ENCODE results near the gene PTPRA.
"Not testable (repeated sequence)": the region's sequence is repeated elsewhere in the genome, so short reads cannot be mapped to it uniquely, and the experiment has no call there.

Gene PTPRA, protein sequence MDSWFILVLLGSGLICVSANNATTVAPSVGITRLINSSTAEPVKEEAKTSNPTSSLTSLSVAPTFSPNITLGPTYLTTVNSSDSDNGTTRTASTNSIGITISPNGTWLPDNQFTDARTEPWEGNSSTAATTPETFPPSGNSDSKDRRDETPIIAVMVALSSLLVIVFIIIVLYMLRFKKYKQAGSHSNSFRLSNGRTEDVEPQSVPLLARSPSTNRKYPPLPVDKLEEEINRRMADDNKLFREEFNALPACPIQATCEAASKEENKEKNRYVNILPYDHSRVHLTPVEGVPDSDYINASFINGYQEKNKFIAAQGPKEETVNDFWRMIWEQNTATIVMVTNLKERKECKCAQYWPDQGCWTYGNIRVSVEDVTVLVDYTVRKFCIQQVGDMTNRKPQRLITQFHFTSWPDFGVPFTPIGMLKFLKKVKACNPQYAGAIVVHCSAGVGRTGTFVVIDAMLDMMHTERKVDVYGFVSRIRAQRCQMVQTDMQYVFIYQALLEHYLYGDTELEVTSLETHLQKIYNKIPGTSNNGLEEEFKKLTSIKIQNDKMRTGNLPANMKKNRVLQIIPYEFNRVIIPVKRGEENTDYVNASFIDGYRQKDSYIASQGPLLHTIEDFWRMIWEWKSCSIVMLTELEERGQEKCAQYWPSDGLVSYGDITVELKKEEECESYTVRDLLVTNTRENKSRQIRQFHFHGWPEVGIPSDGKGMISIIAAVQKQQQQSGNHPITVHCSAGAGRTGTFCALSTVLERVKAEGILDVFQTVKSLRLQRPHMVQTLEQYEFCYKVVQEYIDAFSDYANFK

DNA sequence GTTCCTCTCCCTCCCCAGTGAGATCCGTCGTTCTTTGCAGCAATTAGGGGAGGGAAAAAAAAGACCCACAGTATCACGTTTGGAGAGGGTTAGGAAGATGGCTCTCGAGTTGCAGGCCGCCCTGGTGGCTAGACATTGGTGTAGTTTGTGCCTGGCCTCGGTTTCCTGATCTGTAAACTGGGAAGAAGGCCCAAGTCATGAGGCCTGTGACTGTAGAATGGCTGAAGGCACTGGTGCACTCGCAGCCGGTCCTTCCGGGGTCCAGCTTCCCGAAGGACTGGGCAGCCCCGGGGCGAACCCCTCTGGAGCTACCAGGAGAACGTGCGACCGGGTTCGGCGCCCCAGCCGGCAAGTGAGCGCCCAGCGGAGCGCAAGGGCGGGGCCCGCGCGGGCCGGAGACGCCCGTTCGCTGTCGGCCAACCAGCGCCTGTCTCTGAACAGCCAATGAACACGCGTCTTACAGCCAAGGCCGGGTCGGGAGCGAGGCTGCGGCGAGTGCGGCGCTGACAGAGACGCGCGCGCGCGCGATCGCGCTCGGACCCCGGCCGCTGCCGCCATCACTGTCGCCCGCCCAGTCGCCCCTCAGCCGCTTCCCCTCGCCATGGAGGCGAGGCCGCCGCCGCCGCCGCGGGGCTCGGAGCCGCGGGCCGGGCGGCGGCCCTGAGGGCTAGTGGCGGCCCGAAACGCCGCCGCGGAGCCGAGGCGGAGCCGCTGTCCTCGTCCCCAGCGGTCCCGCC, at the start of gene PTPRA:
Gene PTPRA (plus strand): TSS at position 472 of the 737 bp plus-strand sequence. CDS start 90,797 bp downstream, outside the sequence.
- DNase-seq, result peak; percentile 95

DNA sequence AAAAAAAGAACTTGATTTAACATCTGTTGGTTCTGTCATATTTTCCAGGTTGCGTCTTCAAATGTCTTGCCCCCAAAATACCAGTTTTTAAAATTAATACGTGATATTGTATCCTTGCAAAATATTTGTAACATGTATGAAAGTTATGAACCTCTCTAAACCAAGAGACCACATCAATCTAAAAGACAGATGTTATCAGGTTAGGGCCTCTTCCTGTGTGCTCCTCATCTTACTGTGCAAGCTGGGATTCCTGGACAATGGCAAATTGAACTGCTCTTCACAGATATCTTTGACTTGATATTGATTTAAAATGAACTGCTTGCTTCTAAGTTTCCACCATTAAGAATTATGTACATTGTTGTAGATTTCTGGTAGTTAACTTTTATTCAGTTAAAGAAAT, 47.5 kb upstream of the PTPRA start:
- DNase-seq, result no peak

DNA sequence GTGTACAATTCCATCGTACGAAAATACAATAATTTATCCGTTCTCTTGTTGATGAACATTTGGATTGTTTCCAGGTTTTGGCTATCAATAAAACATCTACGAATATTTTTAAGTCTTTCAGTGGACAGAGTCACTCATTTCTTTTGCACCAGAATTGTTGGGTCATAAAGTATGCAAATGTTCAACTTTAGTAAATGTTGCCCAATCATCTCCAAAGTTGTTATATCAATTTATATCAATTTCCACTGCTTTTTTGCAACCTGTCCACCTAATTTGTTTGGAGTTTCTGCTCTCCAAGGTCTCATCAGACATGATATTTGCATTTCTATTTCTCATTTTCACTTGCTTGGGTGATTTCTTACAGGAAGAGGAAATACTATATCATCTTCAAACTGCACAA, 46.6 kb upstream of the PTPRA start:
- no peak for DNase-seq

DNA sequence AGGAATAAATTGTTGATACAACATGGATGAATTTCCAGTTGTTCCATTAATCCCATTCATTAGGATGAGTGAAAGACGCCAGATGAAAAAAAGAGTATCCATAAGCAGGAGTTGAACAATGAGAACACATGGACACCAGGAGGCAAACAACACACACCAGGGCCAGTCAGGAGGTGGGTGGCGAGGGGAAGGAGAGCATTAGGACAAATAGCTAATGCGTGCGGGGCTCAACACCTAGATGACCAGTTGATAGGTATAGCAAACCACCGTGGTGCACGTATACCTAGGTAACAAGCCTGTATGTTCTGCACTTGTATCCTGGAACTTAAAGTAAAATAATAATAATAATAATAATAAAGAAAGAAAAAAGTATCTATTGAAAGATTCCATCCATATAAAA, 43.9 kb upstream of the PTPRA start:
- no peak for DNase-seq

DNA sequence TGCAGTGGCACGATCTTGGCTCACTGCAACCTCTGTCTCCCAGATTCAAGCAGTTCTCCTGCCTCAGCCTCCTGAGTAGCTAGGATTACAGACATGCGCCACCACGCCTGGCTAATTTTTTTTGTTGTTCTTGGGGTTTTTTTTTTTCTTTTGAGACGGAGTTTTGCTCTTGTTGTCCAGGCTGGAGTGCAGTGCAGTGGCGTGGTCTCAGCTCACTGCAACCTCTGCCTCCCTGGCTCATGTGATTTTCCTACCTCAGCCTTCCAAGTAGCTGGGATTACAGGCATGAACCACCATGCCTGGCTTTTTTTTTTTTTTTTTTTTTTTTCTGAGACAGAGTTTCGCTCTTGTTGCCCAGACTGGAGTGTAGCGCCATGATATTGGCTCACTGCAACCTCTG, 42.1 kb upstream of the PTPRA start:
- not testable (repeated sequence) for DNase-seq

DNA sequence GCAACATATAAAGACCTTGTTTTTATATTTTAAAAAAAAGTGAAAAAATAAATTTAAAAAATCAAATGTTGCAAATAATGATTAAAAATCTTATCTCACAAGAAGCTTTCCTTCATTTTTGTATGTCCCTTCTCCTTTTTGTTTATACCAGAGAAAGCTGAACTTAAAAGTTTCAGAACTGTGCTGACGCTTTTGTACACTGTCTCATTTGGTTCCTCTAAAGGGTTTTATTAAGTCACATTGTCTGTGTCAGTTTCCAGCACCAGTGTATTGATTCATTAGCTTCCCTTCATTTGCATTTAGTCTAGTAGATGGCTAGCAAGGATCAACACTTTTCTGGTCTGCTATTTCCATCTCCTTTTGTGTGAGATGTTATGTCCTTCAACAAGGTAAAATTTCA, 39.5 kb upstream of the PTPRA start:
- no peak for DNase-seq

DNA sequence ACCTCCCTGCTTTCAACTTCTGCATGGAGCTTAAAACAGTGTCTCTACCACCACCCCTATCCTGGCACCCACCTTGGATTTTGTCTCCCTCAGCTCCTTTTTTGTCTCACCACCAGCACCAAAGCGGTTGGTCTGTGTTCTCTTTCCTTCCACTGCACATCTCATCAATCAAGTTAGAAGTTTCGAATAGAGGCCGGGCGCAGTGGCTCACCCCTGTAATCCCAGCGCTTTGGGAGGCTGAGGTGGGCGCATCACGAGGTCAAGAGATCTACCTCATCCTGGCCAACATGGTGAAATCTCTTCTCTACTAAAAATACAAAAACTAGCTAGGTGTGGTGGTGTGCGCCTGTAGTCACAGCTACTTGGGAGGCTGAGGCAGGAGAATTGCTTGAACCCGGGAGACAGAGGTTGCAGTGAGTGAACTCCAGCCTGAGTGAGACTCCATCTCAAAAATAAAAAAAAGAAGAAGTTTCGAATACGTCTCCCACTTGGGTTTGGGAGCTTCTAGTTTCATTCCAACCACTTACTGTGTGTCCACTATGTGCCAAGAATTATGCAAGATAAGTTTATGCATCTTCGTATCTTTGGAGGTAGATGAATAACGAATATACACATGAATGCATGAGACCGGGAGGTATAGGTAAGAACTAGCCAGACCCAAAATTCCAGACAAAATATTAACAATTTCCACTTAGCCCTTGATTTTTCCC, 38.7 kb upstream of the PTPRA start:
- no peak for DNase-seq

DNA sequence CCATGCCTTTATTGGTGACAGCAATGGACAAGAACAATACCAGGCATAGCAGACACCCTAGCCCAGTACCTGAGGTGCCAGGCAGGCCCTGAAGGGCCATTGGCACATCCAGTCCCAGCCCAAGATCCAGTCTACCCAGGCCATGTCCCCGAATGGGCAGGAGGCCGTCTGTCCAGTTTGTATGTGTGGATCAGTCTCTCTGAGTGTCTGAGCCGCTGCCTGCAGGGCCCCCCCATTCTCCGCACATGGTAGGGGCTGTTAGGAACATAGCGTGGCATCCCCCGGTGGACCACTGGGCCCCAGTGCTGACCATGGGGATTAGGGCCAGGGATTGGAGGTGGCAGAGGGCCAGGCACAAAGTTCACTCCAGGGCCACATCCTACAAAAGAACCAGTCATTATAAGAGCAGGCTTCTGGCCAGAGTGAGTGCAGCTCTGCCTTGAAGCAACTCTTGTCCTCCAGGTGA, 37.9 kb upstream of the PTPRA start:
- DNase-seq, result no peak

DNA sequence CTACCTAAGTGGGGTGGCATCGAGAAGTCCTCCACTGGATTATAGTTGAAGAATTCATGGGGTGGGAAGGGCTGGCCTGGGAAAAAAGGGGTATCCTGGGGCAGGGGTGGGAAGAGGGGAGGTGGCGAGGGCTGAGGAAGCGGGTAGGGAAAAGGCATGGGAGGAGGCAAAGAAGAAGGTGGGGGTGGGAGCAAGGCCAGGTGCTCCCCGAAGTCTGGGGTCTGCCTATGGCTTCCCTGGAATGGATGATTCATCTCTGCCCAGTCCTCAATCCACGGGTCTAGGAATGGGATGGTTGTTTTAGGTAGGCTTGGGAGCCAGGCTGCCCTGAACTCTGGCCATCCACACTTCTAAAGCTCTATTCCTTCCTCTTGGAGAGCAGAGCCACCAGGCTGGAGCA, 37.2 kb upstream of the PTPRA start:
- DNase-seq, result no peak

DNA sequence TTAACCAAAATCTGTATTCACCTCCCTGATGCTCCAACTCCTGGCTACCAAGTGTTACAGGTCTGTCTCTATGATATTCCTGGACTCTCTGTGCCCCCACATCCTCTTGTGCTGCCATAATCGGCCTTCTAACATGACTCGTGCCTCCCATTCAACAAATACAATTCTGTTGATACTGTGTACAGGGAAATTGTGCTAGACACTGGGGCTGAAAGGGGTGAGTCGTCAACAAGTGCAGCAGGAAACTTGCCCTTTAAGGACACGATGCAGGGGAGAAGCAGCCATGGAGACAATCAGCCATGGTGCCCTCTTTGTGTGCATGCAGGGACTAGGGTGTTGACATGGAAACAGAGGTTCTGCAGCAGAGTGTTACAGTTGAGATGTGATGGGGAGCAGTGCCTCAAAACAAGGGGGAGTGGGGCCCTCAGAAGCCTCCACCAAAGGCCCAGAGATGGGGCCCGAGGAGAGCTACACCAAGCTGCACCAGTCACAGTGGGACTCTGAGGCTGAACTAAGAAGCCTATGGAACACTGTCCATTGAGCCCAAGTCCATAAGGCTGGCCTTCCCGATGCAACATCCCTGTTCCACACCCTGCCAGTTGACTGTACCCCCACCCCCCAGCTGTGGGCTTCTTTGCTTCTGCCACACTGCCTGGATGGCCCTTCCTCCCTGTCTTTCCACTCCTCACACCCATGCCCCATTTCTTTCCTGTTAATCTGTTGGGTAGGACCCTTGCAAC, 35.9 kb upstream of the PTPRA start:
- DNase-seq, result no peak

DNA sequence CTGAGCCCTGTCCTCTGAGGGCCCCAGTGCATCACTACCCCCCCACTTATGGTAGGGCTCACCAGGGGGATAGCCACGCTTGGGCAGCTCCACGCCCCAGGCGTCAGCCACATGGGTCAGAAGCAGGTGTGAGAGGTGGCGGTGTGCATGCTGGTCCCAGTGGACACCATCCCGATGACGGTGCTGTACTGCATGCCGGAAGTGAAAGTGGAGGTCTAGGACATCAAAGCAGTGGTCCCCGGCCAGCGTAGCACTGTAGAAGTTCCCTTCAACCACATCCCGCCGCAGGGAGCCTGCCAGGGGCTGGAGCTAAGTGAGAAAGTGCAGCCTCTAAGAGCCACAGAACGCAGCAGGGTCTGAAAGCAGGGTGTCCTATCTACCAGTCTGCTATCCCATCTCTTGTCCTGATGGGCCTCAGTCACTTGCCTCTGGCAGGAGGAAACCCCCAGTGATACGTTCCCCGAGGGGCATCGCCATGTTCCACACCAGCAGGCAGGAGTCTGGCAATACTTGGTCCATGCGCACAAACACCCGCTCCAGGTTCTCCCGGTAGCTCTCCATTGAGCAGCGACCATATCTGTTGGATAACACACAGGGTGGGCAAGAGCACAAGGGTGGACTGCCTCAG, 35.0 kb upstream of the PTPRA start:
- DNase-seq, result no peak

DNA sequence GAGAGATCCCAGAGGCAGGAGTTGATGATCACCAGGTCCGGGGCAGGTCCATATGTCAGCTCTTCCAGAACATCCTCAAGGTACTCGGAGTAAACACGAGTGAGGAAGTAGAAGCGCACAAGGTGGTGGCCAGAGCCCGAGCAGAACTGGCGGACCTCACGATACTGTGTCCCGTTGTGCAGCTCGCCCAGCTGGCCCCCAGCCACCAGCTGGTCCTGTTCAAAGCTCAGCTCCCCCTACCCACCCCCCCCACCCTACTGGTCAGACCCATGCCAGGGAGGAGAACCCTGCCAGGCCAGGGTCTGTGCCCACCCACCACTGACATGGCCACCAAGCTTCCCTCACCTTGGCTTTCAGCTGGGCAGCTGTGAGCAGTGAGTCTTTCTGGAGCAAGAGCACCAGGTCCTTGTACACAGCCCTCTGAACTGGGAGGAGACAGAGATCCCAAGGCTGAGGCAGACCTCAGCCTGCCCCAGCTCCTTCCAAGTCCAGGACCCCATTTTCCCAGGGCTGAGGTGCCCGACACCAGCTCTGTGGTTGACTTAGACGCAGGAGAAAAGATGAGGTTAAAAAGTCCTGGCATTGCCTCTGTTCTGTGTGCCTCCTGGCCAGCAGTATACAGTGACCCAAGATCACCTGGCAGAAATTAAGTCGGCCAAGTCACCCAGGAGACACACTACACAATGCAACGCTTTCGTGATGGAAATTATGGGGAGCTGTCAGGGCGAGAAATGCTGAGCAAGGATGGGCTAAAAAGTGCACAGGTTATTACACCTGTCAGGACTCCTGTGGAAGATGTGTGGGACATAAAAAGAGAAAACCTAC, 34.2 kb upstream of the PTPRA start:
- no peak for DNase-seq

DNA sequence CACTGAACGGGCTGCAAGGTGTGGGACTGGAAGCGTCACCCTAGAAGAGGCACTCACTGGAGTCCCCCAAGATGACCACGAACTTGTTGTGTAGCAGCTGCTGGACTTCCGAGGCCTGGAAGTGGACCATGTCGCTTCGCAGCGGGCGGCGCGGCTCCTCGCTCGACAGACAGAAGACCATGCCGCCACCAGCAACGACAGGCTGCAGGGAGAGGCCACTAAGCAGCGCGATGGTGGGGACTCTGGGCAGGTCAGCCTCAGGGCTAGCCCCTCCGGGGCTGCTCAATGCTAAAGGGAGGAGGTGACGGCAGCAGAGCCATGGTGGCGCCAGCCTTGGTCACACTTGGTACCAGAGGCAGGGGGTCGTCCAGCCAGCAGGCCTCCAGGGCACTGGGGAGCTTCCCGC, 33.5 kb upstream of the PTPRA start:
- DNase-seq, result no peak

DNA sequence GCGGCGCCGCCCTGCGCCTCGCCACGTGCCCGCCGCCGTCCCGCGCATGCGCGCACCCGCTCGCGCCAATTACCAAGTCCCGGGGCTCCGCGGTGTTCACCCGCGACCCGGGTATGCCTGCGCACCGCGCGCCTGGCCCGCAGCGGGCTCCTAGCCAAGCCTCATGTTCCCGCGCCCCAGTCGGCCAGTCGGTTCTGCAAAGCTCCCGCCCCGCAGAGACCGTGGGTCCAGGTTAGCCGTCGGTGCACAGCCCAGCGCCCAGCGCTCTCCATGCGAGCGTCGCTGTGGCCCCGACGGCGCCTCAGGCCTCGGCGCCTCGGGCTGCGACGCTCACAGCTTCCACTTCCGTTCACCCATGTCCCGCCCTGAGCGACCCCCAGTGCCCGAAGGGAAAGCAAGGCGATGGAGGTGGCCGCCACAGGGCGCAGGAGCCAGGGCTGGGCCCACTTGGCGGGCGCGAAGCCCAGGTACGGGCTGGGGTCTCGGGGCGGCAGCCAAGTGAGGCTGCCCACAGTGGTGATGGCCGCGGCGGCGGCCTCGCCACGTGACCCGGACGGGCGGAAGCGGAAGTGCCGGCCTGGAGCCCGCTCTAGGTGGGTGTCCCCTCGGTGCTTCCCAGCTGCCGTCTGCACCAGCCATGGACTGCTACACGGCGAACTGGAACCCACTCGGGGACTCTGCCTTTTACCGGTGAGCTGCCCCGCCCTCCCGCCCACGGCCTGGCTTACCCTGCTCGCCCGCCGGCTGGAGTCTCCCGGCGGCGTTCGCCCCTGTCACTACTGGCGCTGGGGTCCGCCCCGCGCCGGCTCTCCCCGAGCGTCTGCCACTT, 32.9 kb upstream of the PTPRA start, which contains the start of the genes PCED1A and VPS16:
Gene PCED1A (minus strand): TSS at position 518 of the 829 bp plus-strand sequence. CDS start 743 bp downstream, outside the sequence.
Gene VPS16 (plus strand): TSS at position 608 of the 829 bp plus-strand sequence. CDS start 30 bp downstream, at position 638.
- DNase-seq, result peak; percentile 94

DNA sequence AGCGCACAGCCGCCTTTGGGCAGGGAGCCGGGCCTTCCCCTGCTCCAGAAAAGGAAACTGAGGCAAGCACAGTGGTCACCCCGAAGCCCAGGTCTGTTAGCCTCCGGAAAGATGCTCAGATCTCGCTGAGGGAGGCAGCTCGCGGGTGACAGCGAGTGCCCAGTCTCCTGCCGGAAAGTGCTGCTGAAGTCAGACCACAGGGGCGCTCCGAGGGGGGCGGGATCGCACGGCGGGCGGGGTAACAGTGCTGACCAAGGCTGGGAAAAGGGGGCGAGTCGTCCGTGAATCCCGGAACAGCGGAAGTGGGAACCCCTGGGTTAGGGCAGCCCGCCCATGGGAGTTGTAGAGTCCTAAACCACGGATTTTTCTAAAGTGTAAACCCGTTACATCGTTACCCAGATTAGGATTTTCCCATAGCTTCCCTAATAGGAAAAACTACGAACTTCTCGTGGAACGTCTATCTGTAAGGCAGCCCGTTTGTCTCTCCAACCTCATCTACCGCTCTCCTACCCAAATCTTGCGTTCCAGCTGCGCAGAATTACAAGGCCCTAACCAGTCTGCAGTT, 32.2 kb upstream of the PTPRA start:
- peak; percentile 87 for DNase-seq

DNA sequence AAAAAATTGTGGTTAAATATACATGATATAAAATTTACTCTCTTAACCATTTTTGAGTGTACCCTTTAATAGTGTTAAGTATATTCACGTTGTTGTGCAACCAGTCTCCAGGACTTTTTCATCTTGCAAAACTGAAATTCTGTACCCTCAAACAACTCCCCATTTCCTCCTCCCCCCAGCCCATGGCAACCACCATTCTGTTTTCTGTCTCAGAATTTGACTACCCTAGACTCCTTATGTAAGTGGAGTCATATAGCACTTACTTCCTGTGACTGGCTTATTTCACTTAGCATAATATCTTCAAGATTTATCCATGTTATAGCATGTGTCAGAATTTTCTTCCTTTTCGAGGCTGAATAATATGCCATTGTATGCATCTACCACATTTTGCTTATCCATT, 27.7 kb upstream of the PTPRA start:
- no peak for DNase-seq

DNA sequence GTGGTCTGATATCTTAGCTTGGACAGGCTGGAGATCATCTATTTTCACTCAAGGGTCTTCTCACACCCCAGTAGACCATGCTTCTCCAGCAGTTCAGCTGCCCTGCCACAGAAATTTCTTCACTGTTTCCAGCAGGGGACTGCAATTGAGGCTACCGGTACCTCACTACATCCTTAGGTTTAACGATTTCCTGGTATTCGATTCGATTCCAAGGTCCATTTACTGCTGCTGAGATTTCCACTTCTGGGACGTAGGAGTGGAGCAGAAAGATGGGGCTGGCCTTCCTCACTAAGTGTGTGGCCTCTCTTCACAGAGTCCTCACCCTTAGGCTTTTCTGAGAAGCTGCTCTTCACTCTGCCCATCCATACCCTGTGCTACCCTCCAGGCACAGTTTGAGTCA, 26.6 kb upstream of the PTPRA start:
- DNase-seq, result no peak

DNA sequence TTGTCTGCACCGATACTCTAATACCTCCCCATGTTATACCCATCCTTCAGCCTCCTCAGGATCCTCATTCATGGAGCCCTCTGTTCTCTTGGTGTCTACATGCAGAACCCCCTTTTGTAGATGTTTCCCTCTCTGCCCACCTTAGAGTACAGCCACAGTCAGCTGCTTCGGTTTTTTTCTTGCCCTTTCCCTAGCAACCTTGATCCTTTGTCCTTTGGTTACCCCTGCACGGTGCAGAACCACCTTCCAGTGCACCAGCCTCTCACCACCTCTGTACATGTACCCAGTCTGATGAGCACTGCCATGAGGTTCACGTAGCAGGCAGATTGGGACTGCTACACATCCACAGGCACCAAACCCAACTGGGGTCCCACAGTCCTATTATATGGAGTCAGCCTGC, 25.5 kb upstream of the PTPRA start:
- DNase-seq, result no peak

DNA sequence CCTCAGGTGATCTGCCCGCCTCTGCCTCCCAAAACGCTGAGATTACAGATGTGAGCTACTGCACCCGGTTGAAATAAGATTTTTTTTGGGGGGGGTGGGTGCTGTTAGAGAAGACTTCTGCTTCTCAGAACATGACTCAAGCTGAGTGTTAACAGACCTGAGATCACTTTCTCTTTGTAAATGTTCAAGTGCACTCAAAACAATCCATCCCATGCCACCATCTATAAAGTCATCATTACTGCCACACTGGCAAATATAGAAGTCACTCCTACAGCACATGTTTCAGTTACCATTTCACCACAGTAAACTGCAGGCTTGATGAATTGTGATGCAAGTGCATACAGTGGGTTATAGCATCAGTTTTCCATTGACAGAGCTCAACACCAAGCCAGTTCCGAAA, 23.8 kb upstream of the PTPRA start:
- no peak for DNase-seq
